ENCODE data around the gene EGFL8.

The EGFL8 gene

DNA sequence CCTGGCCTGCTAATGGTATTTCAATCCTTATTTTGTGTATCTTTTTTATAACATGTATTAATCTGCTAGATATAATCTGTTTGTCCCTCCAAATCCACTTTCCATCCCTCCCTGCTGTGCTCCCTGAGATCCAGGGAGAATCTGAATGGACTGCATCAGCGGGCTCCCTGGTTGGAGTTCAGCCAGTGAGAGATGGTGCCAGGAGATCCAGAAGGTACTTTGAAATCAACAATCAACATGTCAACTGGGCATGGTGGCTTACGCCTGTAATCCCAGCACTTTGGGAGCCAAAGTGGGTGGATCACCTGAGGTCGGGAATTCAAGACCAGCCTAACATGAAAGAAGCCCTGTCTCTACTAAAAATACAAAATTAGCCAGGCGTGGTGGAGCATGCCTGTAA, 40.7 kb upstream of the EGFL8 start:
- DNase-seq (ENCODE audit: low read depth, low spot score) = no peak
- no peak for TF ChIP-seq YY1 (IDR thresholded peaks at IDR 0.05; ENCODE audit: insufficient read depth, insufficient read length)
- TF ChIP-seq SUZ12 (IDR thresholded peaks at IDR 0.05; ENCODE audit: extremely low read depth, insufficient read depth, insufficient read length) = no peak
- no peak for TF ChIP-seq ZNF274 (IDR thresholded peaks at IDR 0.05; ENCODE audit: low read depth, low read length)
- H3K9ac ChIP-seq (ENCODE audit: insufficient read length, low read depth) = no peak overlapping the region
- no peaks in the 10 kb centered on the region for H3K9me3 ChIP-seq (ENCODE audit: insufficient read depth, low read length)
- H3K36me3 ChIP-seq (ENCODE audit: insufficient read depth, insufficient read length, low read length) = peaks cover 46% of the 10 kb centered on the region
- no peaks in the 10 kb centered on the region for H3K27me3 ChIP-seq (ENCODE audit: insufficient read depth, insufficient read length)
- peaks cover 1% of the 10 kb centered on the region for H3K4me1 ChIP-seq (ENCODE audit: insufficient read depth, insufficient read length)
- no peak overlapping the region for H3K4me3 ChIP-seq (ENCODE audit: insufficient read length, low read depth)

DNA sequence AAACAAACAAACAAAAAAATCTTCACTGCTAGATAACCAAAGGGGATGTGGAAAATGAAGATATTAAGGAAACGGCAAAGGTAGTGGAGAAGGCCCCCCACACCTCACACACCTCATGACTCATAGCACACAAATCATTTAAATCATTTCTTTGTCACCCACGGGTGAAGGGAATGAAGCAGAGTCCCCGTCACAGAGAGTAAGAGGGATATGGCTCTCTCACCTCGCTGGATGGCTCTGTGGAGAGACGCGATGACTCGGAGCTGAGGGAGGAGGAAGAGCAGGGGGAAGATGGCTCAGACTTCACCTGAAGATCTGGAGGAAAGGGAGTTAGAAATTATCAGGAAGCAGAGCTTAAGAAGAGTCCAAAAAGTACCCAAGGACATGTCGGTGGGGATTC, 37.5 kb upstream of the EGFL8 start:
- peaks cover 4% of the 10 kb centered on the region for H3K4me1 ChIP-seq (ENCODE audit: insufficient read depth, insufficient read length)
- no peak for DNase-seq (ENCODE audit: low read depth, low spot score)
- H3K27me3 ChIP-seq (ENCODE audit: insufficient read depth, insufficient read length) = no peaks in the 10 kb centered on the region
- no peak overlapping the region for H3K4me3 ChIP-seq (ENCODE audit: insufficient read length, low read depth)
- H3K9ac ChIP-seq (ENCODE audit: insufficient read length, low read depth) = no peak overlapping the region
- no peaks in the 10 kb centered on the region for H3K9me3 ChIP-seq (ENCODE audit: insufficient read depth, low read length)
- peaks cover 34% of the 10 kb centered on the region for H3K36me3 ChIP-seq (ENCODE audit: insufficient read depth, insufficient read length, low read length)
- no peak for TF ChIP-seq YY1 (IDR thresholded peaks at IDR 0.05; ENCODE audit: insufficient read depth, insufficient read length)
- TF ChIP-seq SUZ12 (IDR thresholded peaks at IDR 0.05; ENCODE audit: extremely low read depth, insufficient read depth, insufficient read length) = no peak
- no peak for TF ChIP-seq ZNF274 (IDR thresholded peaks at IDR 0.05; ENCODE audit: low read depth, low read length)

DNA sequence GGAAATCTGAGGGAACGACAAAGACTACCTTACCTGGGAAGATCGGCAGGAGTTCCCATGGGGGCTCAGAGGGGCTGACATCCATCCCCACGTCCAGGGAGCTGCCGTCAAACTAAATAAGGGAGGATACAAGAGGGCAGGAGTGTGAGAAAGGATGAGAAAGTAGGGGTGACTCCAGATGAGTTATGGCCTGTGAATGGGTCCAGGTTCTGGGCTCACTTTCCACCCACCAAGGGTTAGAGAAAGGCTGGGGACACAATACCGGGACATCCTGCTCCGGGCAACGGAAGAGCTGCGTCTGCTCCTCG, 37.0 kb upstream of the EGFL8 start:
- DNase-seq (ENCODE audit: low read depth, low spot score) = no peak
- H3K4me3 ChIP-seq (ENCODE audit: insufficient read length, low read depth) = peak overlapping the region; percentile 97
- no peak for TF ChIP-seq SUZ12 (IDR thresholded peaks at IDR 0.05; ENCODE audit: extremely low read depth, insufficient read depth, insufficient read length)
- no peak for TF ChIP-seq YY1 (IDR thresholded peaks at IDR 0.05; ENCODE audit: insufficient read depth, insufficient read length)
- no peak for TF ChIP-seq ZNF274 (IDR thresholded peaks at IDR 0.05; ENCODE audit: low read depth, low read length)
- no peaks in the 10 kb centered on the region for H3K9me3 ChIP-seq (ENCODE audit: insufficient read depth, low read length)
- peaks cover 31% of the 10 kb centered on the region for H3K36me3 ChIP-seq (ENCODE audit: insufficient read depth, insufficient read length, low read length)
- H3K27me3 ChIP-seq (ENCODE audit: insufficient read depth, insufficient read length) = no peaks in the 10 kb centered on the region
- peak overlapping the region; percentile 94 for H3K9ac ChIP-seq (ENCODE audit: insufficient read length, low read depth)
- H3K4me1 ChIP-seq (ENCODE audit: insufficient read depth, insufficient read length) = peaks cover 4% of the 10 kb centered on the region

DNA sequence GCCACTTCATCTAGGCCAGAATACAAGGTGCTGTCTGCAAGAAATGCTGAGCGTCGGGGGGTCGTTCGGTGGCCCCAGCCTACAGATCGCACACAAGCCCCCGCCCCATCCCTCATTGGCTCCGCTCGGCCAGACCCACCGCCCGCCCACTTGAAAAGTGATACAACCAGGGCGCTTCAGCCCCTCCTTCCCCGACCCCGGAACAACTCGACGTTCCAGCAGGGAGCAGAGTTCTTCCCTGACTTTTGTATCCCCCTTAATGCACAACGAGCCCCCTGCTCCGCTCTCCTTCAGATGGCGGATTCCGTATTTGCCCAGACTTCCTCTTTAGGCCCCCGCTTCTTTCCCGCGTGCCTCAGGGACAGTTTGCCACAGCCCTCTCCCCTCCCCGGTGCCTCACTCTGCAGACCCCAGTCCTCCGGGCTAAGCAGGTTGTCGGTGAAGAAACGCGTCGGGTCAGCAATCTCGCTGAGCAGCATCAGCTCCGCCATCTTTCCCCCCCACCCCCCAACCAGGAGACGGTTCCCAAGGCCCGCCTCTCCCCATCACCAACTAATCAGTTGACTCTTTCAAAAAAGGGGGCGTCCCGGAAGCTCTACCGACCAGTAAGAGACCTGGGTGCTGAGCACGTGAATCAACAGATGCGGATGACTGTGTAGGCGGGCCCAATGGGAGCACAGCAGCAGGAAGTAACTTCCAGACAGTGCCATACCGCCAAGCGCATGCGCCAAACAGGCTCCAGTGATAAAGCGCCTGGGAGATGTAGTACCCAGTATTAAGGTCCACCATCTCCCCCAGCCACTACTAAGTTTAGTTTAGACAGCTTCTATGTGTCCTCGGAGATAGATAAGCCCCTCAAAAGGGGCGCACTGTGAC, 36.4 kb upstream of the EGFL8 start, which contains the start of gene ATF6B:
Gene ATF6B (minus strand): TSS at position 530 of the 876 bp plus-strand sequence. CDS start 39 bp downstream, at position 491.
- peak within 1 kb of the TSS; percentile 97 for H3K4me3 ChIP-seq (ENCODE audit: insufficient read length, low read depth)
- no peaks in the 10 kb centered on the region for H3K9me3 ChIP-seq (ENCODE audit: insufficient read depth, low read length)
- peak within 1 kb of the TSS; percentile 94 for H3K9ac ChIP-seq (ENCODE audit: insufficient read length, low read depth)
- DNase-seq (ENCODE audit: low read depth, low spot score) = peak; percentile 95
- TF ChIP-seq YY1 (IDR thresholded peaks at IDR 0.05; ENCODE audit: insufficient read depth, insufficient read length) (peak; percentile 62), ZNF274 (IDR thresholded peaks at IDR 0.05; ENCODE audit: low read depth, low read length) (no peak), SUZ12 (IDR thresholded peaks at IDR 0.05; ENCODE audit: extremely low read depth, insufficient read depth, insufficient read length) (no peak)
- H3K36me3 ChIP-seq (ENCODE audit: insufficient read depth, insufficient read length, low read length) = peaks cover 31% of the 10 kb centered on the region
- peaks cover 4% of the 10 kb centered on the region for H3K4me1 ChIP-seq (ENCODE audit: insufficient read depth, insufficient read length)
- H3K27me3 ChIP-seq (ENCODE audit: insufficient read depth, insufficient read length) = no peaks in the 10 kb centered on the region

DNA sequence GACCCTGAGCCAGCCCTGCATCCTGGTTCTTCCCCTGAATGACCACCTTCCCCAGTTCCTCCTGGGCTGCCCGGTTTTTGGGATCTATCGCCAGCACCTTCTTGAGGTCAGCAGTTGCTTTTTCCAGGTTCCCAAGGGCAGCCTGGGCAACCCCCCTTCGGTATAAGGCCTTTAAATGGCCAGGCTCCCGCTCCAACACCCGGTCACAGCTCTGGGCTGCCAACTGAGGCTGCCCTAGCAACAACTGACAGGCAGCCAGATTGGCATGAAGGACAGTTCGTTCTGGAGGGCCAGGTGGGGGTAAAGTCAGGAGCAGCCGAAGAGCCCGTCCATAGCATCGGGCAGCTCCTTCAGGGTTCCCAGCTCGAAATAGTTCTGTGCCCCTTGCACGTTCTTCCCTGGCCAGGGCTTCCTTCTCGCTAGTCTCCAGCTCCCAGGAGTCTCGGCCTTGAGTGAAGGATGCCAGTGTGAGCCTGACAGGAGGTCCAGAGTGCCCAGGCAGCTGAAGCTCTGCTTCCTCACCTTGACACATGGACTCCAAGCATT, 35.6 kb upstream of the EGFL8 start:
- no peak for DNase-seq (ENCODE audit: low read depth, low spot score)
- Histone ChIP-seq H3K4me1 (ENCODE audit: insufficient read depth, insufficient read length) (peaks cover 4% of the 10 kb centered on the region), H3K9ac (ENCODE audit: insufficient read length, low read depth) (peak overlapping the region; percentile 62), H3K36me3 (ENCODE audit: insufficient read depth, insufficient read length, low read length) (peaks cover 29% of the 10 kb centered on the region), H3K27me3 (ENCODE audit: insufficient read depth, insufficient read length) (no peaks in the 10 kb centered on the region), H3K9me3 (ENCODE audit: insufficient read depth, low read length) (no peaks in the 10 kb centered on the region), H3K4me3 (ENCODE audit: insufficient read length, low read depth) (no peak overlapping the region)
- TF ChIP-seq YY1 (IDR thresholded peaks at IDR 0.05; ENCODE audit: insufficient read depth, insufficient read length) = no peak
- no peak for TF ChIP-seq SUZ12 (IDR thresholded peaks at IDR 0.05; ENCODE audit: extremely low read depth, insufficient read depth, insufficient read length)
- TF ChIP-seq ZNF274 (IDR thresholded peaks at IDR 0.05; ENCODE audit: low read depth, low read length) = no peak

DNA sequence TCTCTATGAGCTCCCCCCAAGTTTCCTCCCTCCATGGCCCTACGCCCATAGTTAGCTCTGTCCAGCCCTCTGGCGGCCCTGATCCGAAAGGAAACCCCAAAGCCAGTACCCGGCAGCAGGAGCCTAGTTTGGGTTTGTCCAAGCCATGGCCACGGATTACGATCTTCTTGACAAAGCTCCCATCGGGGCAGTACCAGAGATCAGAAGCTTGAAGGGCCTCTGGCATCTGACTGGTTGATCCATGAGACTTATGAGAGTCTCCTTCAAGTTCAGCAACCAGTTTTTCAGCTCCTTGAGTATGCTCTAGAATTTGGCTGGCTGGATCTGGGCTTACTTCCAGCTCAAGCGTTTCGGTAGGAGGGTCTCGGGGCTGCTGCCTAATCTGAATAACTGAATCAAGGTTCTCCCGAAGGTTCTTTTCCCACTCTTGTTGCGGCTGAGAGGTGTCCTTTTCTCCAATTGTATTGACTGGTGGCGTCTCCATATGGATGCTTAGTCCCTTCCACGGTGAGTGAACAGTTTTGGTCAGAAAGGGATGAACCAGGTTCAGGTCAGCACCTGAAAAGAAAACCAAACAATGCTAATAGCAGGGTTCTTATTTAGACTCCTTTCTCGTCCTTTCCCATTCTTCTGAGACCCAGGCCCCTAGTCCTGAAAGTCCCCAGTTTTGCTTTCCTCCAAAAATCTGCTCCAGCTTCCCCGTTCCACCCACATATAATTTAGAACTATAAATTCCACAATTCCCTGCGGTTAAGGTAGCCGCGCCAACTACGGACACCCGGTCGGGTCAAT, 34.9 kb upstream of the EGFL8 start:
- Histone ChIP-seq H3K27me3 (ENCODE audit: insufficient read depth, insufficient read length) (no peaks in the 10 kb centered on the region), H3K36me3 (ENCODE audit: insufficient read depth, insufficient read length, low read length) (peaks cover 24% of the 10 kb centered on the region), H3K4me3 (ENCODE audit: insufficient read length, low read depth) (peak overlapping the region; percentile 55), H3K9me3 (ENCODE audit: insufficient read depth, low read length) (no peaks in the 10 kb centered on the region), H3K4me1 (ENCODE audit: insufficient read depth, insufficient read length) (peaks cover 4% of the 10 kb centered on the region), H3K9ac (ENCODE audit: insufficient read length, low read depth) (peak overlapping the region; percentile 62)
- TF ChIP-seq ZNF274 (IDR thresholded peaks at IDR 0.05; ENCODE audit: low read depth, low read length) (no peak), YY1 (IDR thresholded peaks at IDR 0.05; ENCODE audit: insufficient read depth, insufficient read length) (no peak), SUZ12 (IDR thresholded peaks at IDR 0.05; ENCODE audit: extremely low read depth, insufficient read depth, insufficient read length) (no peak)
- no peak for DNase-seq (ENCODE audit: low read depth, low spot score)

Measured in NT2/D1 (cell line).